ENCODE results near the gene FLT3LG. TPM values are rescaled to one million over a fixed set of nuclear protein-coding genes. Genes with fewer than 3 reads are reported as not detected.
A peak's percentile ranks its signal among the peaks of the same experiment; 100 is the strongest.

Gene FLT3LG
- total and polyA plus RNA-seq, 7 donors: 2.1 to 18.6 (median 6.1) TPM

- no peak for TF ChIP-seq EP300 (IDR thresholded peaks at IDR 0.05)
- TF ChIP-seq, protein P1, sequence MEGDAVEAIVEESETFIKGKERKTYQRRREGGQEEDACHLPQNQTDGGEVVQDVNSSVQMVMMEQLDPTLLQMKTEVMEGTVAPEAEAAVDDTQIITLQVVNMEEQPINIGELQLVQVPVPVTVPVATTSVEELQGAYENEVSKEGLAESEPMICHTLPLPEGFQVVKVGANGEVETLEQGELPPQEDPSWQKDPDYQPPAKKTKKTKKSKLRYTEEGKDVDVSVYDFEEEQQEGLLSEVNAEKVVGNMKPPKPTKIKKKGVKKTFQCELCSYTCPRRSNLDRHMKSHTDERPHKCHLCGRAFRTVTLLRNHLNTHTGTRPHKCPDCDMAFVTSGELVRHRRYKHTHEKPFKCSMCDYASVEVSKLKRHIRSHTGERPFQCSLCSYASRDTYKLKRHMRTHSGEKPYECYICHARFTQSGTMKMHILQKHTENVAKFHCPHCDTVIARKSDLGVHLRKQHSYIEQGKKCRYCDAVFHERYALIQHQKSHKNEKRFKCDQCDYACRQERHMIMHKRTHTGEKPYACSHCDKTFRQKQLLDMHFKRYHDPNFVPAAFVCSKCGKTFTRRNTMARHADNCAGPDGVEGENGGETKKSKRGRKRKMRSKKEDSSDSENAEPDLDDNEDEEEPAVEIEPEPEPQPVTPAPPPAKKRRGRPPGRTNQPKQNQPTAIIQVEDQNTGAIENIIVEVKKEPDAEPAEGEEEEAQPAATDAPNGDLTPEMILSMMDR (IDR thresholded peaks at IDR 0.05): no peak
- no peak for TF ChIP-seq POLR2AphosphoS5 (IDR thresholded peaks at IDR 0.05)
- TF ChIP-seq POLR2A (IDR thresholded peaks at IDR 0.05): no peak
- peaks cover 28 to 84% (median 78%) of the 10 kb centered on the region in 3 donors for H3K27me3 ChIP-seq
- intact Hi-C loops (cut with DNase I): loop anchor here (5.0 kb wide), 1 partner anchor 173 kb away; no protein-coding TSS in a partner anchor
- WGBS, 2 donors: 35 to 52% methylated on average over 6 of the region's 6 CpGs
- no peak overlapping the region for H3K27ac ChIP-seq
- H3K36me3 ChIP-seq: no peaks in the 10 kb centered on the region
- no peak for DNase-seq
- peaks cover 0 to 24% (median 17%) of the 10 kb centered on the region in 4 donors for H3K4me1 ChIP-seq
- no peaks in the 10 kb centered on the region for H3K9me3 ChIP-seq
- H3K4me3 ChIP-seq: no peak overlapping the region
These were observed 34.2 kb upstream of the FLT3LG start for GRCh38 chr19:49439836-49440235.

DNA sequence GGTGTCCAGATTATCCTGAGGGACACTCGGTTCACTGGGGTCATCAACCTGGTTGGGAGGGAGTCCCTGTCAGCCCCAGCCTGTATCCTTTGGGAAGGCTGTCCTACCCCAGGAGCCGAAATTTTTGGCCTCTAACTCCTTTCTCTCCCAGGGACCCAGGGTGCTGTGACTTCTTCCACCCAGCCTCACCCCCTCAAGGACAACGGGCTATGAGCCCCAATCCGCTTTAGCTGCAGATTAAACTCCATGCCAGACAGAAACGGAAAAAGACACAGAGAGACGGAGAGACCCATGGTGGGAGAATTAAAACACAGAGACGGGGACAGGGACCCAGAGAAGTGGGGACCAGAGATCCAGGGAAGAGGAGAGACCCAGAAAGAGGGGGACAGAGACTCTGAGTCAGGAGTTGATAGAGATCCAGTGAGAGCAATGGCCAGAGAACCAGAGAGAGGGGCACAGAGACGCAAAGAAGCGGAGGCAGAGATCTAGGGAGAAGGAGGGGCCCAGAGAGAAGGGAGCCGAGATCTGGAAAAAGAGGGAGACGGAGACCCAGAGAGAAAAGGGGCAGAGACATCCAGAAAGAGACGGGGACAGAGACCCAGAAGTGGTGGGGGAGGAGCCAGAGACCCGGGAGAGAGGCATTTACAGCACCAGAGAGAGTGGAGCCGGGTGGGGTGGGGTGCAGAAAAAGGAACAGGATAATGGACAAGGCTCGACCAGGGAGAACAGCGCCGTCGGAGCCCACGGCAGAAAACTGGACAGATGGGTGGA lies 33.4 kb upstream of the FLT3LG start:
- Histone ChIP-seq H3K27me3 (peaks cover 28 to 76% (median 71%) of the 10 kb centered on the region in 3 donors), H3K4me1 (peaks cover 0 to 24% (median 17%) of the 10 kb centered on the region in 4 donors), H3K9me3 (no peaks in the 10 kb centered on the region), H3K4me3 (peak overlapping the region in 3 of 4 donors; percentile 18 to 32 (median 18)), H3K27ac (no peak overlapping the region), H3K36me3 (no peaks in the 10 kb centered on the region)
- DNase-seq: no peak
- TF ChIP-seq EP300 (IDR thresholded peaks at IDR 0.05) (no peak), POLR2A (IDR thresholded peaks at IDR 0.05) (no peak)
- TF ChIP-seq, protein P1 (IDR thresholded peaks at IDR 0.05): no peak
- intact Hi-C loops (cut with DNase I): loop anchor here (5.0 kb wide), 1 partner anchor 173 kb away; no protein-coding TSS in a partner anchor
- 20 to 36% methylated on average over 19 of the region's 19 CpGs for whole genome bisulfite sequencing, 2 donors

- DNase-seq: peak; percentile 86
- Histone ChIP-seq H3K4me3 (peak within 1 kb of the TSS in 3 of 4 donors; percentile 47 to 69 (median 63)), H3K4me1 (peaks cover 0 to 24% (median 17%) of the 10 kb centered on the region in 4 donors), H3K9me3 (no peaks in the 10 kb centered on the region), H3K27ac (peak within 1 kb of the TSS in 3 of 4 donors; percentile 69 to 91 (median 77)), H3K36me3 (peaks cover 0 to 5% (median 0%) of the 10 kb centered on the region in 4 donors), H3K27me3 (peaks cover 25 to 68% (median 63%) of the 10 kb centered on the region in 3 donors)
- intact Hi-C loops (cut with DNase I): loop anchor here (5.0 kb wide), 1 partner anchor 174 kb away; no protein-coding TSS in a partner anchor
- 5 to 6% methylated on average over 56 of the region's 56 CpGs for WGBS, 2 donors
- no peak for TF ChIP-seq EP300 (IDR thresholded peaks at IDR 0.05)
- TF ChIP-seq POLR2A (IDR thresholded peaks at IDR 0.05): no peak
- TF ChIP-seq, protein P1 (IDR thresholded peaks at IDR 0.05): no peak
- no peak for TF ChIP-seq POLR2AphosphoS5 (IDR thresholded peaks at IDR 0.05)
These were observed 32.6 kb upstream of the FLT3LG start, which contains the start of gene SLC17A7 for GRCh38 chr19:49441210-49441959. SLC17A7 (minus strand) TSS chr19:49441527; CDS start chr19:49441379, 148 bp downstream.

DNA sequence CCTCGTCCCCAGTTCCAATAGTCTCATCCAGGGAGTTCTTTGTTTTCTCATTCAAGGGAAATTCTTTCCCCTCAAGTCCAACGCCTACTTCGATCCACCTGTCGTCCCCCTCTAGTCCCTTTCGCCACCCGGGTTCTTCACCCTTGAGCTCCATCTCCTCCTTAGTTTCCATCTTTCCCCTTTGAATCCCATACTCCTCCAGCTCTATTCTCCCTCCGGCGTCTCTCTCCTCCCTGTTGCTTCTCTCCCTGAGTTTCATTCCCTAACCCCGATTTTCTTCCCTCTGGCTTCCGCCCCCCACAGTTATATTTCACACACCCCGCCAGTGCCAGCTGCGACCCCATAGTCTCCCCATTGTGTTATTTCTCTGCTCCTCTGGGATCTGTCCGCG lies 32.1 kb upstream of the FLT3LG start:
- 22 to 32% methylated on average over 14 of the region's 14 CpGs for WGBS, 2 donors
- TF ChIP-seq EP300 (IDR thresholded peaks at IDR 0.05) (no peak), POLR2AphosphoS5 (IDR thresholded peaks at IDR 0.05) (no peak), POLR2A (IDR thresholded peaks at IDR 0.05) (no peak)
- TF ChIP-seq, protein P1 (IDR thresholded peaks at IDR 0.05): no peak
- H3K27ac ChIP-seq: peak overlapping the region in 3 of 4 donors; percentile 69 to 91 (median 77)
- no peaks in the 10 kb centered on the region for H3K9me3 ChIP-seq
- H3K36me3 ChIP-seq: peaks cover 0 to 10% (median 0%) of the 10 kb centered on the region in 4 donors
- peak overlapping the region in 3 of 4 donors; percentile 47 to 69 (median 63) for H3K4me3 ChIP-seq
- H3K4me1 ChIP-seq: peaks cover 0 to 24% (median 17%) of the 10 kb centered on the region in 4 donors
- intact Hi-C loops (cut with DNase I): loop anchor here (5.0 kb wide), 1 partner anchor 175 kb away; no protein-coding TSS in a partner anchor
- DNase-seq: no peak
- peaks cover 19 to 63% (median 57%) of the 10 kb centered on the region in 3 donors for H3K27me3 ChIP-seq

All from sigmoid colon (tissue), 7 donors.